WTC11 (cell line): ENCODE data around the gene RSPO4. TPM values are rescaled to one million over a fixed set of nuclear protein-coding genes. Genes with fewer than 3 reads are reported as not detected.

Experiments
- ATAC-seq: fragments of 200-7000 bp; cut with Tn5 transposase; 2 replicates; pipeline ENCODE4 v1.10.0; 2021; ENCODE audit warnings: mild to moderate bottlenecking, moderate library complexity
- CTCF ChIA-PET: fragments of 300-600 bp; sonication (Branson Sonifier 250); formaldehyde crosslinking; loops from one replicate; lab custom pipeline; 2021; ENCODE audit warnings: antibody characterized with exemption; lab: Charles Lee
- POLR2A ChIA-PET: fragments of 350-600 bp; sonication (Branson Sonifier 250); formaldehyde crosslinking; loops from one replicate; lab custom pipeline; 2021; ENCODE audit warnings: antibody characterized with exemption; lab: Charles Lee
- DNase-seq: peaks from one replicate; pipeline ENCODE4 v3.0.0; 2021; ENCODE audit warnings: low spot score
- H3K27ac Mint-ChIP-seq: 2 replicates; pipeline ENCODE4 v1.8.0; 2021; ENCODE audit warnings: mixed read lengths
- H3K27me3 Mint-ChIP-seq: 2 replicates; pipeline ENCODE4 v1.8.0; 2021; ENCODE audit warnings: low read depth, mild to moderate bottlenecking, moderate library complexity, mixed read lengths
- H3K36me3 Mint-ChIP-seq: 2 replicates; pipeline ENCODE4 v1.8.0; 2021; ENCODE audit warnings: mixed read lengths
- H3K4me1 Mint-ChIP-seq: 2 replicates; pipeline ENCODE4 v1.8.0; 2022; ENCODE audit warnings: mixed read lengths
- H3K4me3 Mint-ChIP-seq: 2 replicates; pipeline ENCODE4 v1.8.0; 2021; ENCODE audit warnings: mild to moderate bottlenecking, moderate library complexity, mixed read lengths
- H3K9me3 Mint-ChIP-seq: 2 replicates; pipeline ENCODE4 v1.8.0; 2021; ENCODE audit warnings: mixed read lengths
- EMX1 ChIP-seq: fragments of 250-450 bp; sonication (Bioruptor Pico); IDR thresholded peaks from 2 replicates; pipeline ENCODE4 v1.8.0; 2021; ENCODE audit warnings: mild to moderate bottlenecking
- ESRRA ChIP-seq: sonication (generic); formaldehyde crosslinking; IDR thresholded peaks from 2 replicates; pipeline ENCODE4 v1.8.1; 2022; ENCODE audit warnings: mild to moderate bottlenecking, missing genetic modification reagents, borderline replicate concordance
- GTF2I ChIP-seq: fragments of 250-450 bp; sonication (Bioruptor Pico); conservative IDR thresholded peaks from 2 replicates; pipeline ENCODE4 v1.4.0; 2021; ENCODE audit warnings: mild to moderate bottlenecking
- JAZF1 ChIP-seq: fragments of 250-450 bp; sonication (Bioruptor Pico); IDR thresholded peaks from 2 replicates; pipeline ENCODE4 v1.9.0; 2021; ENCODE audit warnings: moderate library complexity, mild to moderate bottlenecking, inconsistent platforms
- MYBL2 ChIP-seq: sonication (generic); formaldehyde crosslinking; IDR thresholded peaks from 2 replicates; pipeline ENCODE4 v1.8.1; 2023; ENCODE audit warnings: mild to moderate bottlenecking, moderate library complexity, missing genetic modification reagents
- NR2C2 ChIP-seq: sonication (generic); formaldehyde crosslinking; IDR thresholded peaks from 2 replicates; pipeline ENCODE4 v1.8.0; 2022; ENCODE audit warnings: mild to moderate bottlenecking, missing genetic modification reagents
- SP1 ChIP-seq: sonication (generic); formaldehyde crosslinking; conservative IDR thresholded peaks from 2 replicates; pipeline ENCODE4 v1.8.1; 2022; ENCODE audit warnings: missing genetic modification reagents
- TEAD1 ChIP-seq: sonication (generic); formaldehyde crosslinking; IDR thresholded peaks from 2 replicates; pipeline ENCODE4 v1.8.0; 2022; ENCODE audit warnings: mild to moderate bottlenecking, missing genetic modification reagents
- TEAD4 ChIP-seq: sonication (generic); formaldehyde crosslinking; IDR thresholded peaks from 2 replicates; pipeline ENCODE4 v1.8.0; 2022; ENCODE audit warnings: mild to moderate bottlenecking, missing genetic modification reagents
- TP53 ChIP-seq: sonication (generic); formaldehyde crosslinking; IDR thresholded peaks from 2 replicates; pipeline ENCODE4 v1.8.1; 2023; ENCODE audit warnings: mild to moderate bottlenecking, missing genetic modification reagents
- total RNA-seq: library from RNA; stranded (reverse); gene quantifications from 3 replicates; pipeline ENCODE4 v1.2.3, GENCODE V29; 2021
- TF ChIP-seq, protein P1 (sequence below): sonication (generic); formaldehyde crosslinking; IDR thresholded peaks from 2 replicates; pipeline ENCODE4 v1.8.1; 2023; ENCODE audit warnings: mild to moderate bottlenecking, missing genetic modification reagents, borderline replicate concordance
- TF ChIP-seq, protein P2 (sequence below): sonication (generic); formaldehyde crosslinking; IDR thresholded peaks from 2 replicates; pipeline ENCODE4 v1.8.1; 2023; ENCODE audit warnings: mild to moderate bottlenecking, missing genetic modification reagents, moderate library complexity
- TF ChIP-seq, protein P3 (sequence below): sonication (generic); formaldehyde crosslinking; IDR thresholded peaks from 2 replicates; pipeline ENCODE4 v1.8.1; 2022; ENCODE audit warnings: low read depth, missing genetic modification reagents, borderline replicate concordance
- TF ChIP-seq, protein P4 (sequence below): sonication (generic); formaldehyde crosslinking; IDR thresholded peaks from 2 replicates; pipeline ENCODE4 v1.8.0; 2023; ENCODE audit warnings: missing genetic modification reagents
- TF ChIP-seq, protein P5 (sequence below): sonication (generic); formaldehyde crosslinking; IDR thresholded peaks from 2 replicates; pipeline ENCODE4 v1.8.1; 2022; ENCODE audit warnings: missing genetic modification reagents, borderline replicate concordance
- TF ChIP-seq, protein P6 (sequence below): fragments of 250-450 bp; sonication (Bioruptor Pico); IDR thresholded peaks from 2 replicates; pipeline ENCODE4 v1.9.0; 2021; ENCODE audit warnings: mild to moderate bottlenecking

Gene RSPO4
- total RNA-seq, 1 experiment from 2014 or later: 4.5 TPM

DNA sequence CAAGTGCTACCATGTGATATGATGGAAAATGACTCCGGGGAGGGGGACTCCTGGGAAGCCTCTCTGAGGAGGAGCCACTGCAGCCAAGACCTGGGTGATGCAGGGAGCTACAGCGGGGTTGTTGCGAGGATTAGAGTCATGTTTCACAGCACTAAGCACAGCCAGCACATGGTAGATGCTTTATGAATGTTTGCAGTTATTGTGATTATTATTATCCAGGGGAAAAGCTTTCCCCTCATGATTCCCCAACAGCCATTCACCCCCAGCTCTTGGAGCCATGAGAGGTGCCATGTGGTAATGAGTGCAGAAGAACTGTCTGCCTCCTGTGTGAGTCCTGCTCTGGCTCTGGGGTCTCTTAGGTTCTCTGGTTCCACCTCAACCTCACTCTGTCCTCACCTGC is 39.9 kb downstream of the RSPO4 start (continued):
- TF ChIP-seq, protein P1, sequence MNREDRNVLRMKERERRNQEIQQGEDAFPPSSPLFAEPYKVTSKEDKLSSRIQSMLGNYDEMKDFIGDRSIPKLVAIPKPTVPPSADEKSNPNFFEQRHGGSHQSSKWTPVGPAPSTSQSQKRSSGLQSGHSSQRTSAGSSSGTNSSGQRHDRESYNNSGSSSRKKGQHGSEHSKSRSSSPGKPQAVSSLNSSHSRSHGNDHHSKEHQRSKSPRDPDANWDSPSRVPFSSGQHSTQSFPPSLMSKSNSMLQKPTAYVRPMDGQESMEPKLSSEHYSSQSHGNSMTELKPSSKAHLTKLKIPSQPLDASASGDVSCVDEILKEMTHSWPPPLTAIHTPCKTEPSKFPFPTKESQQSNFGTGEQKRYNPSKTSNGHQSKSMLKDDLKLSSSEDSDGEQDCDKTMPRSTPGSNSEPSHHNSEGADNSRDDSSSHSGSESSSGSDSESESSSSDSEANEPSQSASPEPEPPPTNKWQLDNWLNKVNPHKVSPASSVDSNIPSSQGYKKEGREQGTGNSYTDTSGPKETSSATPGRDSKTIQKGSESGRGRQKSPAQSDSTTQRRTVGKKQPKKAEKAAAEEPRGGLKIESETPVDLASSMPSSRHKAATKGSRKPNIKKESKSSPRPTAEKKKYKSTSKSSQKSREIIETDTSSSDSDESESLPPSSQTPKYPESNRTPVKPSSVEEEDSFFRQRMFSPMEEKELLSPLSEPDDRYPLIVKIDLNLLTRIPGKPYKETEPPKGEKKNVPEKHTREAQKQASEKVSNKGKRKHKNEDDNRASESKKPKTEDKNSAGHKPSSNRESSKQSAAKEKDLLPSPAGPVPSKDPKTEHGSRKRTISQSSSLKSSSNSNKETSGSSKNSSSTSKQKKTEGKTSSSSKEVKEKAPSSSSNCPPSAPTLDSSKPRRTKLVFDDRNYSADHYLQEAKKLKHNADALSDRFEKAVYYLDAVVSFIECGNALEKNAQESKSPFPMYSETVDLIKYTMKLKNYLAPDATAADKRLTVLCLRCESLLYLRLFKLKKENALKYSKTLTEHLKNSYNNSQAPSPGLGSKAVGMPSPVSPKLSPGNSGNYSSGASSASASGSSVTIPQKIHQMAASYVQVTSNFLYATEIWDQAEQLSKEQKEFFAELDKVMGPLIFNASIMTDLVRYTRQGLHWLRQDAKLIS (CRISPR knock-in tag): no peak
- no peak for TF ChIP-seq TEAD1 (CRISPR knock-in tag)

DNA sequence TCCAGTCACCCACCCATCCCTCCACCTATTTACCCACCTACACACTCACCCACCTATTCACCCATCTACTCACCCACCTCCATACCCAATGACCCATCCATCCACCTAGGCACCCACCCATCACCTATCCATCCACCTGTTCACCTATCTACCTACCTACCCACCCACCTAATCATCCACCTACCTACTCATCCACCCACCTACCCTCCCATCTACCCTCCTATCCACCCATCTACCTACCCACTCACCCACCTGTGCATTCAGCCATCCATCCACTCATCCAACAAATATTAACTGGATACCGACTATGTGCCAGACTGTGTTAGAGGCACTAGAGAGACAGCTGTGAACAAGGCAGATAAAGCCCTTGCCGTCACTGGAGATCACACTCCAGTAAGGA is 40.3 kb downstream of the RSPO4 start:
- ATAC-seq: no peak

More for the DNA sequence above, 40.3 kb downstream of the RSPO4 start:
- CTCF ChIA-PET: interaction anchor here (0.8 to 1.7 kb wide), 2 partner anchors 77 to 143 kb away, joined by 3 to 4 read pairs; no protein-coding TSS in a partner anchor
- Mint-ChIP-seq H3K9me3 (no peaks in the 10 kb centered on the region), H3K27ac (no peak overlapping the region), H3K4me1 (peaks cover 2% of the 10 kb centered on the region; the same call in 1 of the 2 replicates), H3K27me3 (no peaks in the 10 kb centered on the region), H3K36me3 (no peaks in the 10 kb centered on the region)
- DNase-seq: no peak
- POLR2A ChIA-PET: no interaction called here
- TF ChIP-seq SP1 (no peak), TEAD4 (CRISPR knock-in tag) (no peak), NR2C2 (CRISPR knock-in tag) (no peak), TP53 (CRISPR knock-in tag) (no peak), EMX1 (CRISPR knock-in tag) (no peak), JAZF1 (CRISPR knock-in tag) (no peak), GTF2I (CRISPR knock-in tag) (no peak), ESRRA (CRISPR knock-in tag) (no peak), MYBL2 (no peak)
- TF ChIP-seq, protein P2, sequence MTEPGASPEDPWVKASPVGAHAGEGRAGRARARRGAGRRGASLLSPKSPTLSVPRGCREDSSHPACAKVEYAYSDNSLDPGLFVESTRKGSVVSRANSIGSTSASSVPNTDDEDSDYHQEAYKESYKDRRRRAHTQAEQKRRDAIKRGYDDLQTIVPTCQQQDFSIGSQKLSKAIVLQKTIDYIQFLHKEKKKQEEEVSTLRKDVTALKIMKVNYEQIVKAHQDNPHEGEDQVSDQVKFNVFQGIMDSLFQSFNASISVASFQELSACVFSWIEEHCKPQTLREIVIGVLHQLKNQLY (CRISPR knock-in tag): no peak
- TF ChIP-seq, protein P3, sequence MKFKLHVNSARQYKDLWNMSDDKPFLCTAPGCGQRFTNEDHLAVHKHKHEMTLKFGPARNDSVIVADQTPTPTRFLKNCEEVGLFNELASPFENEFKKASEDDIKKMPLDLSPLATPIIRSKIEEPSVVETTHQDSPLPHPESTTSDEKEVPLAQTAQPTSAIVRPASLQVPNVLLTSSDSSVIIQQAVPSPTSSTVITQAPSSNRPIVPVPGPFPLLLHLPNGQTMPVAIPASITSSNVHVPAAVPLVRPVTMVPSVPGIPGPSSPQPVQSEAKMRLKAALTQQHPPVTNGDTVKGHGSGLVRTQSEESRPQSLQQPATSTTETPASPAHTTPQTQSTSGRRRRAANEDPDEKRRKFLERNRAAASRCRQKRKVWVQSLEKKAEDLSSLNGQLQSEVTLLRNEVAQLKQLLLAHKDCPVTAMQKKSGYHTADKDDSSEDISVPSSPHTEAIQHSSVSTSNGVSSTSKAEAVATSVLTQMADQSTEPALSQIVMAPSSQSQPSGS: no peak
- TF ChIP-seq, protein P4, sequence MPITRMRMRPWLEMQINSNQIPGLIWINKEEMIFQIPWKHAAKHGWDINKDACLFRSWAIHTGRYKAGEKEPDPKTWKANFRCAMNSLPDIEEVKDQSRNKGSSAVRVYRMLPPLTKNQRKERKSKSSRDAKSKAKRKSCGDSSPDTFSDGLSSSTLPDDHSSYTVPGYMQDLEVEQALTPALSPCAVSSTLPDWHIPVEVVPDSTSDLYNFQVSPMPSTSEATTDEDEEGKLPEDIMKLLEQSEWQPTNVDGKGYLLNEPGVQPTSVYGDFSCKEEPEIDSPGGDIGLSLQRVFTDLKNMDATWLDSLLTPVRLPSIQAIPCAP (CRISPR knock-in tag): no peak
- TF ChIP-seq, protein P5, sequence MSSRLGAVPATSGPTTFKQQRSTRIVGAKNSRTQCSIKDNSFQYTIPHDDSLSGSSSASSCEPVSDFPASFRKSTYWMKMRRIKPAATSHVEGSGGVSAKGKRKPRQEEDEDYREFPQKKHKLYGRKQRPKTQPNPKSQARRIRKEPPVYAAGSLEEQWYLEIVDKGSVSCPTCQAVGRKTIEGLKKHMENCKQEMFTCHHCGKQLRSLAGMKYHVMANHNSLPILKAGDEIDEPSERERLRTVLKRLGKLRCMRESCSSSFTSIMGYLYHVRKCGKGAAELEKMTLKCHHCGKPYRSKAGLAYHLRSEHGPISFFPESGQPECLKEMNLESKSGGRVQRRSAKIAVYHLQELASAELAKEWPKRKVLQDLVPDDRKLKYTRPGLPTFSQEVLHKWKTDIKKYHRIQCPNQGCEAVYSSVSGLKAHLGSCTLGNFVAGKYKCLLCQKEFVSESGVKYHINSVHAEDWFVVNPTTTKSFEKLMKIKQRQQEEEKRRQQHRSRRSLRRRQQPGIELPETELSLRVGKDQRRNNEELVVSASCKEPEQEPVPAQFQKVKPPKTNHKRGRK (CRISPR knock-in tag): no peak
- TF ChIP-seq, protein P6, sequence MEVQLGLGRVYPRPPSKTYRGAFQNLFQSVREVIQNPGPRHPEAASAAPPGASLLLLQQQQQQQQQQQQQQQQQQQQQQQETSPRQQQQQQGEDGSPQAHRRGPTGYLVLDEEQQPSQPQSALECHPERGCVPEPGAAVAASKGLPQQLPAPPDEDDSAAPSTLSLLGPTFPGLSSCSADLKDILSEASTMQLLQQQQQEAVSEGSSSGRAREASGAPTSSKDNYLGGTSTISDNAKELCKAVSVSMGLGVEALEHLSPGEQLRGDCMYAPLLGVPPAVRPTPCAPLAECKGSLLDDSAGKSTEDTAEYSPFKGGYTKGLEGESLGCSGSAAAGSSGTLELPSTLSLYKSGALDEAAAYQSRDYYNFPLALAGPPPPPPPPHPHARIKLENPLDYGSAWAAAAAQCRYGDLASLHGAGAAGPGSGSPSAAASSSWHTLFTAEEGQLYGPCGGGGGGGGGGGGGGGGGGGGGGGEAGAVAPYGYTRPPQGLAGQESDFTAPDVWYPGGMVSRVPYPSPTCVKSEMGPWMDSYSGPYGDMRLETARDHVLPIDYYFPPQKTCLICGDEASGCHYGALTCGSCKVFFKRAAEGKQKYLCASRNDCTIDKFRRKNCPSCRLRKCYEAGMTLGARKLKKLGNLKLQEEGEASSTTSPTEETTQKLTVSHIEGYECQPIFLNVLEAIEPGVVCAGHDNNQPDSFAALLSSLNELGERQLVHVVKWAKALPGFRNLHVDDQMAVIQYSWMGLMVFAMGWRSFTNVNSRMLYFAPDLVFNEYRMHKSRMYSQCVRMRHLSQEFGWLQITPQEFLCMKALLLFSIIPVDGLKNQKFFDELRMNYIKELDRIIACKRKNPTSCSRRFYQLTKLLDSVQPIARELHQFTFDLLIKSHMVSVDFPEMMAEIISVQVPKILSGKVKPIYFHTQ (CRISPR knock-in tag): no peak
- TF ChIP-seq, protein P1 (CRISPR knock-in tag): no peak
- TF ChIP-seq, all 79 proteins: peak for 0
- no peak overlapping the region for H3K4me3 Mint-ChIP-seq
